ENCODE data around the gene UGT1A7.

Gene UGT1A7

GRCh38 chr2:233807966-233808935 is 126.5 kb downstream of the UGT1A7 start:
- no peak overlapping the region for H3K4me3 ChIP-seq (ENCODE audit: low read length)
- DNase-seq (ENCODE audit: low read depth, low spot score), result no peak

DNA sequence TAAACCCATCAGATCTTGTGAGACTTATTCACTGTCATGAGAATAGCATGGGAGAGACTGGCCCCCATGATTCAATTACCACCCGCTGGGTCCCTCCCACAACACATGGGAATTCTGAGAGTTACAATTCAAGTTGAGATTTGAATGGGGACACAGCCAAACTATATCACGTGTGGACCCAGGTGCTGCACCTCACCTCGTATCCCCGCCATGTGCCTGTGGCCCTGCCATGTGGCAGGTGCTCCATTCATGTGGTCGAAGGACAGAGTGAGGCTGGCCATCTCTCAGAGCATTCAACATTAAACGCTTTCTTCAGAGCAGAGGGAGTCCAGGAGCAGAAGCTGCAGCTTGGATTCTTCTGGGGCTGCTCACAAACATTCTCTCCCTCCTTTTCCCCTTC is 128.7 kb downstream of the UGT1A7 start:
- H3K4me3 ChIP-seq (ENCODE audit: low read length), result no peak overlapping the region
- DNase-seq (ENCODE audit: low read depth, low spot score), result no peak

DNA sequence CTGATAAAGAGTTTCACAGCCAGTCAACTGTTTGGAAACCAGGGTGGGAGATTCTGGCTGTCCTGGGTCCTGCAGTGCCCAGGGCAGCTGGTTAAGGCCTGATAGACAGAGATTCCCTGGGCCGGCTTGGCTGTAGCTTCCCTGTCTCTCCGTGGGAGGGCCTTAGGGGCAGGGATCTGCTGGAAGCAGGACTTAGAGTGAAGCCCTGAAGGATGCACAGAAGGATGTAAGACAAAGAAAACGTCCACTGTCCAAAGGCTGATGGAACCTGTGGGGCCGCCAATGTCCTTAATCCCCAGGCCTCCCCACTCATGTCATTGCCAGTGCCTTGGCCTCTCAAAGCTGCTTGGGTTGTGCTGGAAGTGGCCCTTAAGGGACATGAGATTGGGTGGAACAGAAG is 129.4 kb downstream of the UGT1A7 start:
- H3K4me3 ChIP-seq (ENCODE audit: low read length), result no peak overlapping the region
- no peak for DNase-seq (ENCODE audit: low read depth, low spot score)

DNA sequence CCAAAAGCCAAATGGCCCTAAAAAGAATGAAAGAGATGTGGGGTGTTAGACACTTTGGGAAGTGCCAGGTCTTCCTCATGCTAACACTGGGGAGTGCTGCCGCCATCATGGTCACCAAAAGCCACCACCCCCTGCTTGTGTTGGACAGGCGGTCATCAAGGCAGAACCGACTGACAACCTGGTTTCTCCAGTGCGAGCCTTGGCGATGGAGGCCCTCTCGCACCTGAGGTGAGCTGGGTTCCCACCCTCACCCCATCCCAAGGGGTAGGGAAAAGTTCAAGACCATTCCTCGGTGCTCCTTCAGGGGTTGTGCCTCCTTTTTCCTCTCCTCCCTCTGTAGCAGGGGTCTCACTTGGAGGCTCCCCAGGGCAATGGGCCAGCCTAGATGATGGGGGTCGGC is 130.0 kb downstream of the UGT1A7 start:
- DNase-seq (ENCODE audit: low read depth, low spot score), result no peak
- H3K4me3 ChIP-seq (ENCODE audit: low read length), result no peak overlapping the region

- DNase-seq (ENCODE audit: low read depth, low spot score), result no peak
- no peak overlapping the region for H3K4me3 ChIP-seq (ENCODE audit: low read length)
Observed at GRCh38 chr2:233813236-233814055, 131.7 kb downstream of the UGT1A7 start.

GRCh38 chr2:233814056-233814835 is 132.5 kb downstream of the UGT1A7 start:
- H3K4me3 ChIP-seq (ENCODE audit: low read length), result no peak overlapping the region
- no peak for DNase-seq (ENCODE audit: low read depth, low spot score)

- no peak overlapping the region for H3K4me3 ChIP-seq (ENCODE audit: low read length)
- DNase-seq (ENCODE audit: low read depth, low spot score), result no peak
Observed at GRCh38 chr2:233815861-233816260, 134.2 kb downstream of the UGT1A7 start.

DNA sequence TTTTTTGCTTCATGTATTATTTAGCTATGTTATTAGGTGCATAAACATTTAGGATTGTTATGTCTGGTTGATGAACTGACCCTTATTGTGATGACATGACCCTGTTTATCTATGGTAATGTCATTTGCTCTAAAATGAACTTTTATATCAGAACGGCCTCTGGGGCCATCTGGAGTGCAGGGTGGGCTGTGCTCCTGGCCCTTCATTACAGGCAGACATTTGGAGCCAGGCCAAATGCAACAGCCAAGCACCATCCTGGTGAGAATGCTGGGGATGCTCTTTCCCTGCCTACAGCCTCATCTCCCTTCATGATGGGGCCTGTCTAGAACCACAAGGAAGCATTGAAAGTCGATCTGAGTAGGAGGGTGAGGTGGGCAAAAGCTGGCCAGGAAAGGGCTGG is 134.6 kb downstream of the UGT1A7 start:
- DNase-seq (ENCODE audit: low read depth, low spot score), result no peak
- H3K4me3 ChIP-seq (ENCODE audit: low read length), result no peak overlapping the region

DNA sequence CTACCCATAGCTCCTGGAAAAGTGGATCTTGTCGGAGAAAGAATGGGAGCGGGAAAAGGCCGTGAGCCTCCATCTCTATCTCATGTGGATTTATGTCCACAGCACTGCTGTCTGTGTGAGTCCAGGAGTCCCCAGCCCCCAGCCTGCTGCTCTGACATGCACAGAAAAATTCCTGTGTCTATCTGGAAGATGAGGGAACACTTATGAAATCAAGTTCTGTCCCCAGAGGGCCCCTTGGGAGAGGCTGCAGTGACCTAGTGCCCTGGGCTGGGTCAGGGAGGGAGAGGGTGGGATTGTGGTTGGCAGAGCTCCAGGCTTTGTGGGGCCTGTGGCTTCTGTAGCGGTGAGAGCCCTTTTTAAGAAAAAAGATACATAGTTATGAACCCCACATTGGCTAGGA is 135.1 kb downstream of the UGT1A7 start:
- H3K4me3 ChIP-seq (ENCODE audit: low read length), result no peak overlapping the region
- no peak for DNase-seq (ENCODE audit: low read depth, low spot score)

DNA sequence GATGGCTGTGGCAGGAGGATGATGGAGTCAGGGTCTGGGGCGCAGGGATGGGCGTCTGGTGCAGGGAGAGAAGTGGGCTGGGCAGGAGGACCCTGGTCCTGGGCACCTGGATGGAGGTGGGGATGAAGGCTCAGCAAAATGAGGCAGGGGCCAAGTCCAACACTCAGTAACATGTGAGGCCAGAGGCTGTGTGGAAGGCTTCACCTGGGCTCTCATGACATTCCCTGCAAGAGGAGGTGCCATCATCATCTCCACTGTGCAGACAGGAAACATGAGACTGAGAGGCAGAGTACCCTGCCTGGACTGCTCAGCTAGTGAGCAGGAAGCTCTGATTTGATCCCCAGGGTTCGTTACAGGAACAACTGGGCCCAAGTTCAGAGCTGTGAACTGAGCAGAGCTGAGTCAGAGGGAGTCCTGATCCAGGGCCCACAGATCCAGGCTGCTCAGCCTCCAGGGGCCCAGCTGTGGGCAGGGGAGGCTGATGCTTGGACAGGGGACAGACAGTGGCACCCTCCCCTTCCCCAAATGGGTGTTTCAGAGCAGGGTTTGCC is 135.7 kb downstream of the UGT1A7 start:
- no peak overlapping the region for H3K4me3 ChIP-seq (ENCODE audit: low read length)
- no peak for DNase-seq (ENCODE audit: low read depth, low spot score)

DNA sequence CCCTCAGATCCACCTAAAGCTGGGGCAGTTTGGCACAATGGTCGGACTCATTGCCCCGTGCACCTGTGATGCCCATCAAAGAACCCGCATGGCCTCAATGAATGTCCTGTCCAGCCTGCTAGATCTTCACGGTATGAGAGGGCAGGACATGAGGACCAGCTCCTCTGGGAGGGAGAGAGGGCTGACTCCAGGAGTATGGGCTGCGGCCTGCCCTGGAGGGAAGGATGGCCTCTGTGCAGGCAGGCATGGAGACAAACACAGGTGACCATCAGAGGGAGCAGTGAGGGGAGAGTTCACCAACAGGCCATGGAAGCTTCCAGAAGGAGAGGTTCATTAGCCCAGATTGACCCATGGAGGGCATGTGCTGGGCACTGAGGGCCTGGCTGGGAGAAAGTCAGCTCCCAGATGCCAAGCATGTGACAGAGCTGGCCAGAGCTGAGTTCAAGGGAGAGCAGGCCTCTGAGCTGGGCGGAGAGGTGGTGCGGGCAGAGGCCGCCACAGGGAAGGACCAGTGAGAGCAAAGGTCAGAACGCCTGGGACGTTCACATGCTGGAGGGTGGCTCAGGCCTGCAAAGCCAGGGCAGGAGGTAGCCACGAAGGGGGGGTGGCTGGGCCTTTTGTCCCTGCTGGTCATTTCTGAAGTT is 136.4 kb downstream of the UGT1A7 start:
- DNase-seq (ENCODE audit: low read depth, low spot score), result no peak
- H3K4me3 ChIP-seq (ENCODE audit: low read length), result no peak overlapping the region

- no peak overlapping the region for H3K4me3 ChIP-seq (ENCODE audit: low read length)
- DNase-seq (ENCODE audit: low read depth, low spot score), result no peak
Observed at GRCh38 chr2:233818639-233819621, 137.2 kb downstream of the UGT1A7 start.

GRCh38 chr2:233819884-233820773 is 138.4 kb downstream of the UGT1A7 start:
- DNase-seq (ENCODE audit: low read depth, low spot score), result no peak
- no peak overlapping the region for H3K4me3 ChIP-seq (ENCODE audit: low read length)

GRCh38 chr2:233820774-233821105 is 139.0 kb downstream of the UGT1A7 start:
- no peak overlapping the region for H3K4me3 ChIP-seq (ENCODE audit: low read length)
- DNase-seq (ENCODE audit: low read depth, low spot score), result no peak

DNA sequence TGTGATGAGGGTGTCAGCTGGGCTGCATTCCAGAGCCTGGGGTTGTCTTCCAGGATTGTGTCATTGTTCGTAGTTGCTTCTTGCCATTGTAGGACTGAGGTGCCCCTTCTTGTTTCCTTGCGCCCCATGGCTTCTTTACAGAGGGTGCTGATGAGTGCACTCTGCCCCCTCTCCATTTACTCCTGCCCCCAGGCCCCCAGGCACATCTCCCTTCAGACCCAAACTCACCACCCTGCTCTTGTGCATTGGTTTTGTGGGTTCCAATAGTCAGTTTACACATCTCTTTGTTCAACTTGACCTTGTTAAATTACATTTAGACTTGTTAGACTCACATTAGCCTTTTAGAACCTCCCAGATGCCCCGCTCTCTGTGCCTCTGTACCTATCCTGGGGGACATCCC is 139.5 kb downstream of the UGT1A7 start:
- no peak overlapping the region for H3K4me3 ChIP-seq (ENCODE audit: low read length)
- no peak for DNase-seq (ENCODE audit: low read depth, low spot score)

DNA sequence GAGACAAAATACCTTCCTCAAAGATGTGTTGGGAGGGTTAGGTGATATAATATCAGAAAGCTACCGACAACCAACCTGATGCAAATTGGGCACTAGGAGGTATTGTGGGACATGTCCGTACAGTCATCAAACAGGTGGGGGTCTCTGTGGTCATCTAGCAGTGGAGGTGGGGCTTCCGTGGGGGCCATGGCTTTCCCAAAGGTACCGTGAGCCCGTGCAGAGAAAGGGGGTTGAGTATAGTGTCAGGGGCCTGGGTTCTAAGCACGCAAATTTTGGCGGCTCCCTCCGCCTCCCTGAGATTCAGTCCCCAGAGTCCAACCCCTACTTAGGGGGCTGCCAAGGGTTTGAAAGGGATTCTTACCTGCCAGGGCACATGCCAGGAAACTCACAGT is 140.0 kb downstream of the UGT1A7 start:
- H3K4me3 ChIP-seq (ENCODE audit: low read length), result no peak overlapping the region
- DNase-seq (ENCODE audit: low read depth, low spot score), result no peak

All from Jurkat, Clone E6-1 (cell line).